HG03066 (cell line): ENCODE measurements around the gene RRM1.
"Not testable (repeated sequence)": the region's sequence is repeated elsewhere in the genome, so short reads cannot be mapped to it uniquely, and the experiment has no call there.

Source experiments
- ATAC-seq: cut with Tn5 transposase; IDR thresholded peaks from one replicate; pipeline ENCODE4 v1.9.1; 2021; ENCODE audit warnings: low read depth; ENCODE audit not compliant: unreplicated experiment

RRM1 gene

DNA sequence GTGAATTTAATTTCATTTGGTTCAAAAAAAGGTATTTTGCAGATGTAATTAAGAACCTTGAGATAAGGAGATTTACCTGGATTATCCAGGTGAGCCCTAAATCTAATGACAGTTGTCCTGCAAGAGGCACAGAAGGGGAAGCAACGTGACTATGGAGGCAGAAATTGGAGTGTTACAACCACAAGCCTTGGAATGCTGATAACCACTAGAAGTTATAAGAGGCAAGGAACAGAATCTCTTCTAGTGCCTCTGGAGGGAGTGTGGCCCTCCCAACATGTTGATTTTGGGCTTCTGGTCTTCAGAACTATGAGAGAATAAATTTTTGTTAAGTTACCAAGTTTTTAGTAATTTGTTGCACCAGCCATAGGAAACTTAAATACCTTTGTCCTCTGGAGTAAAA lies 32.8 kb downstream of the RRM1 start:
- ATAC-seq, result no peak

GRCh38 chr11:4130219-4130618 lies 35.6 kb downstream of the RRM1 start:
- not testable (repeated sequence) for ATAC-seq

DNA sequence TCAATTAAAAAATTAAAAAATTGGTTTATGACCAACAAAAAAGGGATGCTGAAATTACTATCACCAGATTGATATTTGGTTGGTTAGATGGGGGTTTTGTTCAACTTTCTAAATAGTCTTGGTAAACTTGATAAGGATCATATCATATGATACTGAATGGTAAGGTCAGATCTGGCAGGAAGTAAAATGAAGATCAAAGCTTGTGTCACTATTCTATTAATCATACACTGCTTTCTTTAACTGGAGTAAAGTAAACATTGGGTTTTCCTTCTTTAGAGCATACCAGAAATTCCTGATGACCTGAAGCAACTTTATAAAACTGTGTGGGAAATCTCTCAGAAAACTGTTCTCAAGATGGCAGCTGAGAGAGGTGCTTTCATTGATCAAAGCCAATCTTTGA lies 40.2 kb downstream of the RRM1 start:
- ATAC-seq, result no peak

DNA sequence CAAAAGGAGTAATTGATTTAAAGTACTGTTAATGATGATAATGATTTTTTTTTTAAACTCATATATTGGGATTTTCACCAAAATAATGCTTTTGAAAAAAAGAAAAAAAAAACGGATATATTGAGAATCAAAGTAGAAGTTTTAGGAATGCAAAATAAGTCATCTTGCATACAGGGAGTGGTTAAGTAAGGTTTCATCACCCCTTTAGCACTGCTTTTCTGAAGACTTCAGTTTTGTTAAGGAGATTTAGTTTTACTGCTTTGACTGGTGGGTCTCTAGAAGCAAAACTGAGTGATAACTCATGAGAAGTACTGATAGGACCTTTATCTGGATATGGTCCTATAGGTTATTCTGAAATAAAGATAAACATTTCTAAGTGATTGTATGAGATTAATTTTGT lies 43.9 kb downstream of the RRM1 start:
- ATAC-seq, result no peak

- no peak for ATAC-seq
These were observed 45.6 kb downstream of the RRM1 start for GRCh38 chr11:4140067-4140636.

DNA sequence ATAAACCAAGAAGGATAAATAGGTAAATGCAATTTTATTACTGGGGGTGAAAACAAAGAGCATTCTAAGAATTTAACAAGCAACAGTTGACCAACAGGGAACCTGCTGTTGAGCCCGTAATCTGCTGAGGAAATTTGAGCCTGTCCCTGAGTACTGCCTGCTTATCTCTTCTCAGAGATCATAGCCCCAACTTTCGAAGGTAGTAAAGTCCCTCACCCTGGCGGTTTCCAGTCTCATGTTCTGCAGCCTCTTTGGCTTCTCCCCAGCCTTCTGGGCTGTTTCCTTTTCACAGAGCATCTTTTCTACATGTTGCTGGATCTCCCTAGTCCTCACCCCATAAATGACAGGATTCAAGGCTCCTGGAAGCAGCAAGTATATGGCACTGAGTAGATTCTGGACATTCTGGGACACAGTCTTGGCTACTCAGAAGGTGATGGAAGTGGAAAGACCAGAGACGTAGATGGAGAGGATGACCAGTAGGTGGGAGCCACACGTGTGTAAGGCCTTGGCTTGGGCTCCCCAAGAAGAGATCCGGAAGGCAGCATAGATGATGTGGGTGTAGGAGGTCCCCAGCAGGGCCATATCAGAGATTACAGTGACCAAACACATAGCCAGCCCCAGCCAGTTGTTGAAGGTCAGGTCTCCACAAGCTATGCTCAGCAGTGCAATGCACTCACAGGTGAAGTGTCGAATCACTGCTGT lies 51.6 kb downstream of the RRM1 start:
- no peak for ATAC-seq

DNA sequence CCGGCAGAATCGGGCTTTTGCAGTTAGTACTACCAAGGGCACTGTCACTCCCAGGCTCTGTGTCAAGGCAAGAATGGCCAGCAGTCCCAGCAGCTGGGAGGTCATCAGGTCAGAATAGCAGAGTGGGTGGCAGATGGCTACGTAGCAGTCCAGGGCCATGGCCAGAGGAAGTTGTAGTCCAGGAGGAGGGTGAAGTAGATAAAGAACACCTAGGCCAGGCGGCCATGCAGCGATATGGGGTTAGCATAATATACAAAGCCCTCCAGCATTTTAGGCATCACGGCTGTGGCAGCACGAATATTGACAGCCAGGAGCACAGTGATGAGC lies 52.1 kb downstream of the RRM1 start:
- no peak for ATAC-seq

GRCh38 chr11:4154503-4154902 lies 59.9 kb downstream of the RRM1 start:
- ATAC-seq, result no peak

GRCh38 chr11:4156571-4156970 lies 62.0 kb downstream of the RRM1 start:
- no peak for ATAC-seq

DNA sequence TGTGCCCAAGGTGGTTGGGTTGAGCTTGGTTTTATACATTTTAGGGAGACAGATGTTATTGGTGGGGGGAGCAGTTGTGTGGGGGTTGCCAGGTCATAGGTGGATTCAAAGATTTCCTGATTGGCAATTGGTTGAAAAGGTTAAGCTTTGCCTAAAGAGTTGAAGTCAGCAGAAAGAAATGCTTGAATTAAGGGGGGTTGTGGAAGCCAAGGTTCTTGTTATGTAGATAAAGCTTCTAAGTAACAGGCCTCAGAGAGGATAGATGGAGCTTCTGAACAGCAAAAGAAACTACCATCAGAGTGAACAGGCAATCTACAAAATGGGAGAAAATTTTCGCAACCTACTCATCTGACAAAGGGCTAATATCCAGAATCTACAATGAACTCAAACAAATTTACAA lies 64.2 kb downstream of the RRM1 start:
- ATAC-seq, result not testable (repeated sequence)

GRCh38 chr11:4161305-4161704 lies 66.7 kb downstream of the RRM1 start:
- ATAC-seq, result no peak

GRCh38 chr11:4164884-4165590 lies 70.4 kb downstream of the RRM1 start:
- no peak for ATAC-seq

- no peak for ATAC-seq
These were observed 72.7 kb downstream of the RRM1 start for GRCh38 chr11:4167292-4167691.

DNA sequence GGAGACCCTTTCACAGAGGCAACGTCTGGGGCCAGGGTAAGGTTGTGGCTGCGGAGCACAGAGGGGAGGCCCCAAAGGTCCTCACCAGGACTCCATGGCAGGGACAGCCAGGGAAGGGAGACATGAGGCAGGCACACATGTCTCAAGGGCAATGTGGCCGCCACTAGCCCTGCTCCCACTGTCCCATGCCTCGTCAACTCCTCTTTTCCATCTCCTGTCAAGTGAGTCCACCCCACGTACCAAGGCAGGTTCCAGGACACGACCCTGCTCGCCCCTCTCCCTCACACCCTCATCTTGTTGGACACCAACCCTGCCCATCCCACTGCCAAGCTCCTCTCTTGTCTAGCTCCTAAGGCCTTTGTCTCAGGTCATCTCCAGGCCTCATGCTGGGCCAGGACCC lies 73.2 kb downstream of the RRM1 start:
- no peak for ATAC-seq

DNA sequence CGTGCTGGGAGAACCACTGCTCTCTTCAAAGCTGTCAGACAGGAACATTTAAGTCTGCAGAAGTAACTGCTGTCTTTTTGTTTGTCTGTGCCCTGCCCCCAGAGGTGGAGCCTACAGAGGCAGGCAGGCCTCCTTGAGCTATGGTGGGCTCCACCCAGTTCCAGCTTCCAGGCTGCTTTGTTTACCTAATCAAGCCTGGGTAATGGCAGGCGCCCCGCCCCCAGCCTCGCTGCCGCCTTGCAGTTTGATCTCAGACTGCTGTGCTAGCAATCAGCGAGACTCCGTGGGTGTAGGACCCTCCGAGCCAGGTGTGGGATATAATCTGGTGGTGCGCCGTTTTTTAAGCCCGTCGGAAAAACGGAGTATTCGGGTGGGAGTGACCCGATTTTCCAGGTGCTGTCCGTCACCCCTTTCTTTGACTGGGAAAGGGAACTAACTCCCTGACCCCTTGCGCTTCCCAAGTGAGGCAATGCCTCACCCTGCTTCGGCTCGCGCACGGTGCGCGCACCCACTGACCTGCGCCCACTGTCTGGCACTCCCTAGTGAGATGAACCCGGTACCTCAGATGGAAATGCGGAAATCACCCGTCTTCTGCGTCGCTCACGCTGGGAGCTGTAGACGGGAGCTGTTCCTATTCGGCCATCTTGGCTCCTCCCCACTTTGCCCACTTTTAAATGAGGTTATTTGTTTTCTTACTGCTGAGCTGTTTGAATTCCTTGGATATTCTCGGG lies 81.2 kb downstream of the RRM1 start:
- ATAC-seq, result not testable (repeated sequence)

- ATAC-seq, result no peak
These were observed 84.4 kb downstream of the RRM1 start for GRCh38 chr11:4178813-4179662.

GRCh38 chr11:4180441-4181183 lies 86.0 kb downstream of the RRM1 start:
- ATAC-seq, result no peak

GRCh38 chr11:4181782-4182721 lies 87.5 kb downstream of the RRM1 start:
- ATAC-seq, result no peak
